SK-N-SH (cell line): ENCODE data around the gene SNX15. TPM values are rescaled to one million over a fixed set of nuclear protein-coding genes. Genes with fewer than 3 reads are reported as not detected.

Experiments
- CTCF ChIA-PET: fragments of 300-600, 350-600 bp; formaldehyde crosslinking; extraction: SDS; loops from one replicate; lab custom pipeline; 2021; lab: Yijun Ruan, JAX
- POLR2A ChIA-PET: fragments of 350-600 bp; sonication (Branson Sonifier 250); formaldehyde crosslinking; extraction: SDS; loops from one replicate; lab custom pipeline; 2020; ENCODE audit warnings: antibody characterized with exemption, inconsistent platforms; lab: Yijun Ruan, JAX
- DNase-seq: peaks from one replicate; pipeline ENCODE4 v3.0.0; 2012
- H2AFZ ChIP-seq: fragments of 200-600 bp; sonication (generic); 2 replicates; pipeline ENCODE4 v1.8.1; 2016; ENCODE audit warnings: antibody characterized with exemption, mild to moderate bottlenecking, low read depth
- H3F3A ChIP-seq: fragments of 200-600 bp; sonication (generic); replicated peaks from 2 replicates; pipeline ENCODE3; 2016; ENCODE audit warnings: antibody characterized with exemption, mild to moderate bottlenecking; ENCODE audit not compliant: insufficient read depth
- H3K27ac ChIP-seq, 2 experiments: fragments of 200-500 bp in 1 of 2; fragments of 200-600 bp in 1 of 2; sonication (Bioruptor generic) in 1 of 2; sonication (generic), shearing (Covaris generic) in 1 of 2; 2 replicates each; pipeline versions ENCODE4 v1.5.1 to v1.6.1; 2014 to 2016; ENCODE audit warnings: low read depth in 2 of 2, inconsistent platforms in 1 of 2, low read length in 1 of 2, mild to moderate bottlenecking in 1 of 2, mixed read lengths in 1 of 2
- H3K27me3 ChIP-seq: fragments of 200-600 bp; sonication (generic), shearing (Covaris generic); 2 replicates; pipeline ENCODE4 v1.6.1; 2016; ENCODE audit warnings: mixed run types; ENCODE audit not compliant: insufficient read depth
- H3K36me3 ChIP-seq, 2 experiments: fragments of 200-500 bp in 1 of 2; fragments of 200-600 bp in 1 of 2; sonication (Bioruptor generic) in 1 of 2; sonication (generic) in 1 of 2; replicated peaks in 1 of 2; 2 replicates each; pipeline versions ENCODE3 to v1.5.1; 2014 to 2016; ENCODE audit warnings: low read length in 1 of 2, mild to moderate bottlenecking in 1 of 2; ENCODE audit not compliant: insufficient read depth in 2 of 2, control insufficient read depth in 1 of 2
- H3K4me1 ChIP-seq, 2 experiments: fragments of 200-500 bp in 1 of 2; fragments of 200-600 bp in 1 of 2; sonication (Bioruptor generic) in 1 of 2; sonication (generic), shearing (Covaris generic) in 1 of 2; 2 replicates each; pipeline versions ENCODE4 v1.5.1 to v1.6.1; 2014 to 2016; ENCODE audit warnings: low read depth in 1 of 2, low read length in 1 of 2, mixed run types in 1 of 2; ENCODE audit not compliant: insufficient read depth in 2 of 2, control insufficient read depth in 1 of 2
- H3K4me2 ChIP-seq: fragments of 200-600 bp; sonication (generic), shearing (Covaris generic); 2 replicates; pipeline ENCODE4 v1.6.1; 2017; ENCODE audit warnings: mixed run types
- H3K4me3 ChIP-seq, 2 experiments: fragments of 200-500 bp in 1 of 2; fragments of 200-600 bp in 1 of 2; sonication (Bioruptor generic) in 1 of 2; sonication (generic), shearing (Covaris generic) in 1 of 2; 2 replicates each; pipeline versions ENCODE4 v1.5.1 to v1.8.1; 2014 to 2016; ENCODE audit warnings: low read depth in 2 of 2, inconsistent platforms in 1 of 2, low read length in 1 of 2, mild to moderate bottlenecking in 1 of 2, mixed read lengths in 1 of 2, moderate library complexity in 1 of 2
- H3K79me2 ChIP-seq: fragments of 200-600 bp; sonication (generic); 2 replicates; pipeline ENCODE4 v1.8.1; 2017; ENCODE audit warnings: mild to moderate bottlenecking; ENCODE audit not compliant: insufficient read depth
- H3K9ac ChIP-seq: fragments of 200-600 bp; sonication (generic); 2 replicates; pipeline ENCODE4 v1.6.1; 2017; ENCODE audit warnings: mixed run types
- H3K9me2 ChIP-seq: fragments of 200-600 bp; sonication (generic); 2 replicates; pipeline ENCODE4 v1.6.1; 2017; ENCODE audit warnings: mixed run types
- H3K9me3 ChIP-seq: fragments of 200-600 bp; sonication (generic); 2 replicates; pipeline ENCODE4 v1.6.1; 2017; ENCODE audit warnings: mixed run types, mild to moderate bottlenecking, moderate library complexity
- H4K20me1 ChIP-seq: fragments of 200-600 bp; sonication (generic); 2 replicates; pipeline ENCODE4 v1.6.1; 2017; ENCODE audit warnings: mild to moderate bottlenecking, mixed run types; ENCODE audit not compliant: insufficient read depth
- CHD2 ChIP-seq: fragments of 150-350 bp; IDR thresholded peaks from 2 replicates; pipeline ENCODE4 v1.6.1; 2018; ENCODE audit warnings: low read length; ENCODE audit not compliant: partially characterized antibody
- ELF1 ChIP-seq: IDR thresholded peaks from 2 replicates; pipeline ENCODE4 v1.4.0; 2012
- EP300 ChIP-seq, 2 experiments: IDR thresholded peaks; 2 replicates each; pipeline versions ENCODE4 v1.4.0 to v1.6.1; 2012; ENCODE audit warnings: borderline replicate concordance in 1 of 2, low read depth in 1 of 2, low read length in 1 of 2
- EZH2phosphoT487 ChIP-seq: fragments of 200-600 bp; sonication (generic); IDR thresholded peaks from 2 replicates; pipeline ENCODE4 v1.6.1; 2017; ENCODE audit warnings: low read depth, mixed run types, mild to moderate bottlenecking, antibody characterized with exemption, moderate library complexity, borderline replicate concordance
- FOSL2 ChIP-seq: IDR thresholded peaks from 2 replicates; pipeline ENCODE4 v1.4.0; 2012; ENCODE audit warnings: low read depth, mild to moderate bottlenecking, moderate library complexity, borderline replicate concordance
- FOXJ3 ChIP-seq: sonication (generic); formaldehyde crosslinking; IDR thresholded peaks from 2 replicates; pipeline ENCODE4 v1.5.1; 2020; ENCODE audit warnings: mild to moderate bottlenecking, missing genetic modification reagents
- FOXM1 ChIP-seq: IDR thresholded peaks from 2 replicates; pipeline ENCODE4 v1.4.0; 2012; ENCODE audit warnings: low read depth, mild to moderate bottlenecking
- GABPA ChIP-seq: IDR thresholded peaks from 2 replicates; pipeline ENCODE4 v1.4.0; 2012; ENCODE audit warnings: low read depth, mild to moderate bottlenecking
- GATA2 ChIP-seq: sonication (generic); formaldehyde crosslinking; IDR thresholded peaks from 2 replicates; pipeline ENCODE4 v1.5.0; 2020; ENCODE audit warnings: mild to moderate bottlenecking, missing genetic modification reagents
- MEF2A ChIP-seq: IDR thresholded peaks from 2 replicates; pipeline ENCODE4 v1.4.0; 2012; ENCODE audit warnings: low read depth, borderline replicate concordance
- NFIC ChIP-seq: IDR thresholded peaks from 2 replicates; pipeline ENCODE4 v1.4.0; 2012; ENCODE audit warnings: borderline replicate concordance
- NRF1 ChIP-seq: IDR thresholded peaks from 2 replicates; pipeline ENCODE4 v1.6.1; 2012; ENCODE audit warnings: low read depth, mild to moderate bottlenecking, low read length
- POLR2AphosphoS5 ChIP-seq: IDR thresholded peaks from 2 replicates; pipeline ENCODE4 v1.6.1; 2012; ENCODE audit warnings: low read depth, low read length
- RFX5 ChIP-seq: IDR thresholded peaks from 2 replicates; pipeline ENCODE4 v1.6.1; 2012; ENCODE audit warnings: mild to moderate bottlenecking, improper control_type of control experiment, low read length
- RXRA ChIP-seq: IDR thresholded peaks from 2 replicates; pipeline ENCODE4 v1.4.0; 2012; ENCODE audit warnings: low read depth, mild to moderate bottlenecking, borderline replicate concordance
- SMC3 ChIP-seq: IDR thresholded peaks from 2 replicates; pipeline ENCODE4 v1.6.1; 2012; ENCODE audit warnings: low read depth, low read length, improper control_type of control experiment
- TAF1 ChIP-seq: IDR thresholded peaks from 2 replicates; pipeline ENCODE4 v1.6.1; 2012; ENCODE audit warnings: low read depth, mild to moderate bottlenecking, low read length, moderate library complexity, borderline replicate concordance
- YY1 ChIP-seq: IDR thresholded peaks from 2 replicates; pipeline ENCODE4 v1.4.0; 2012; ENCODE audit warnings: low read depth, mild to moderate bottlenecking
- WGBS: methylation state at CpG from one replicate; pipeline ENCODE4 v1.1.6; 2017; ENCODE audit warnings: low lambda C conversion rate; 5-methylcytosine and 5-hydroxymethylcytosine counted together
- polyA plus RNA-seq, 3 experiments: library from polyadenylated mRNA; depleted of rRNA; stranded (reverse); fragments of >200 nt; gene quantifications; 2 replicates each; pipeline ENCODE4 v1.2.3, GENCODE V29; 2012
- TF ChIP-seq, protein P1 (sequence below): IDR thresholded peaks from 2 replicates; pipeline ENCODE4 v1.6.1; 2012; ENCODE audit warnings: mild to moderate bottlenecking, low read depth, low read length, moderate library complexity
- TF ChIP-seq, protein P2 (sequence below): fragments of 150-350 bp; IDR thresholded peaks from 2 replicates; pipeline ENCODE4 v1.6.1; 2017; ENCODE audit warnings: antibody characterized with exemption, low read length, low read depth, borderline replicate concordance

The SNX15 gene
- polyA plus RNA-seq, 1 of the 3 experiments (the other 2 are of a cell fraction): 17.2 TPM

DNA sequence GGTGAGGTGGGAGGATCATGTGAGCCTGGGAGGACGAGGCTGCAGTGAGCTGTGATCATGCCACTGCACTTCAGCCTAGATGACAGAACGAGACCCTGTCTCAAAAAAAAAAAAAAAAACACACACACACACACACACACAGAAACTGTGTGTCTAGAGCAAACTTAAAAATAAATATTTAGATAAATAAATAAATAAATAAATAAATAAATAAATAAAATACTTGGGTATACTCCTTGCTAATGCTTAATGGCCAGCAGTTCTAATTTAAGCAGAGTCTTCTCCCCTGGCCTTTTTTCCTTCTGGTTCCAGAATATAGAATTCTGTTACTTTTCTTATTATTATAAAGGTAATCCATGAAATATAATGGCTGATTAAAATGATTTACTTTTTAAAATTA, 18.4 kb upstream of the SNX15 start:
- POLR2A ChIA-PET: no interaction called here
- Histone ChIP-seq H3K79me2 (no peaks in the 10 kb centered on the region), H3K4me3 (no peak overlapping the region), H3K27ac (no peak overlapping the region), H3K27me3 (no peaks in the 10 kb centered on the region), H3K9me3 (no peaks in the 10 kb centered on the region), H3K4me1 (peaks cover 4 to 9% of the 10 kb centered on the region in 2 experiments; a peak in 2 of 4 replicates), H3K4me2 (no peak overlapping the region), H3K9me2 (no peaks in the 10 kb centered on the region), H3F3A (peaks cover 10% of the 10 kb centered on the region), H4K20me1 (no peaks in the 10 kb centered on the region), H3K9ac (no peak overlapping the region), H3K36me3 (no peaks in the 10 kb centered on the region), H2AFZ (no peak overlapping the region)
- no peak for DNase-seq
- TF ChIP-seq, protein P1, sequence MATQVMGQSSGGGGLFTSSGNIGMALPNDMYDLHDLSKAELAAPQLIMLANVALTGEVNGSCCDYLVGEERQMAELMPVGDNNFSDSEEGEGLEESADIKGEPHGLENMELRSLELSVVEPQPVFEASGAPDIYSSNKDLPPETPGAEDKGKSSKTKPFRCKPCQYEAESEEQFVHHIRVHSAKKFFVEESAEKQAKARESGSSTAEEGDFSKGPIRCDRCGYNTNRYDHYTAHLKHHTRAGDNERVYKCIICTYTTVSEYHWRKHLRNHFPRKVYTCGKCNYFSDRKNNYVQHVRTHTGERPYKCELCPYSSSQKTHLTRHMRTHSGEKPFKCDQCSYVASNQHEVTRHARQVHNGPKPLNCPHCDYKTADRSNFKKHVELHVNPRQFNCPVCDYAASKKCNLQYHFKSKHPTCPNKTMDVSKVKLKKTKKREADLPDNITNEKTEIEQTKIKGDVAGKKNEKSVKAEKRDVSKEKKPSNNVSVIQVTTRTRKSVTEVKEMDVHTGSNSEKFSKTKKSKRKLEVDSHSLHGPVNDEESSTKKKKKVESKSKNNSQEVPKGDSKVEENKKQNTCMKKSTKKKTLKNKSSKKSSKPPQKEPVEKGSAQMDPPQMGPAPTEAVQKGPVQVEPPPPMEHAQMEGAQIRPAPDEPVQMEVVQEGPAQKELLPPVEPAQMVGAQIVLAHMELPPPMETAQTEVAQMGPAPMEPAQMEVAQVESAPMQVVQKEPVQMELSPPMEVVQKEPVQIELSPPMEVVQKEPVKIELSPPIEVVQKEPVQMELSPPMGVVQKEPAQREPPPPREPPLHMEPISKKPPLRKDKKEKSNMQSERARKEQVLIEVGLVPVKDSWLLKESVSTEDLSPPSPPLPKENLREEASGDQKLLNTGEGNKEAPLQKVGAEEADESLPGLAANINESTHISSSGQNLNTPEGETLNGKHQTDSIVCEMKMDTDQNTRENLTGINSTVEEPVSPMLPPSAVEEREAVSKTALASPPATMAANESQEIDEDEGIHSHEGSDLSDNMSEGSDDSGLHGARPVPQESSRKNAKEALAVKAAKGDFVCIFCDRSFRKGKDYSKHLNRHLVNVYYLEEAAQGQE: no peak
- TF ChIP-seq GATA2 (CRISPR knock-in tag) (no peak), YY1 (no peak), RFX5 (no peak), SMC3 (no peak), EP300 (IDR thresholded peaks at IDR 0.05; ENCODE audit: borderline replicate concordance in 1 of 2, low read depth in 1 of 2, low read length in 1 of 2) (no peak), FOXJ3 (CRISPR knock-in tag) (no peak), FOXM1 (no peak), EZH2phosphoT487 (no peak), FOSL2 (no peak), POLR2AphosphoS5 (no peak), CHD2 (no peak), NRF1 (no peak), ELF1 (no peak), NFIC (no peak), RXRA (no peak), MEF2A (no peak), TAF1 (no peak), GABPA (no peak)
- TF ChIP-seq, protein P2, sequence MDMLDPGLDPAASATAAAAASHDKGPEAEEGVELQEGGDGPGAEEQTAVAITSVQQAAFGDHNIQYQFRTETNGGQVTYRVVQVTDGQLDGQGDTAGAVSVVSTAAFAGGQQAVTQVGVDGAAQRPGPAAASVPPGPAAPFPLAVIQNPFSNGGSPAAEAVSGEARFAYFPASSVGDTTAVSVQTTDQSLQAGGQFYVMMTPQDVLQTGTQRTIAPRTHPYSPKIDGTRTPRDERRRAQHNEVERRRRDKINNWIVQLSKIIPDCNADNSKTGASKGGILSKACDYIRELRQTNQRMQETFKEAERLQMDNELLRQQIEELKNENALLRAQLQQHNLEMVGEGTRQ: no peak
- CTCF ChIA-PET: no interaction called here
- WGBS: 94% methylated on average over 2 of the region's 2 CpGs
